ENCODE results near the gene JARID2. TPM values are rescaled to one million over a fixed set of nuclear protein-coding genes. Genes with fewer than 3 reads are reported as not detected.

The JARID2 gene
- total RNA-seq, 1 donor from 2014 or later = 38.9 TPM

GRCh38 chr6:15304337-15305042 is 58.6 kb downstream of the JARID2 start:
- DNase-seq (ENCODE audit: low spot score) = no peak
- TF ChIP-seq EZH2phosphoT487 (IDR thresholded peaks at IDR 0.05) (no peak), CTCF (IDR thresholded peaks at IDR 0.05) (no peak), EZH2 (IDR thresholded peaks at IDR 0.05) (no peak)
- Histone ChIP-seq H3K9me3 (ENCODE audit: low read depth) (no peaks in the 10 kb centered on the region), H3K9ac (no peak overlapping the region), H3F3A (ENCODE audit: low read depth) (peaks cover 24% of the 10 kb centered on the region), H3K4me1 (peaks cover 60% of the 10 kb centered on the region), H3K27ac (no peak overlapping the region), H2AFZ (replicated peaks) (no peak overlapping the region), H4K20me1 (ENCODE audit: low read depth) (peaks cover 97% of the 10 kb centered on the region), H3K4me2 (no peak overlapping the region), H3K79me2 (ENCODE audit: low read depth) (peaks cover 100% of the 10 kb centered on the region), H3K4me3 (no peak overlapping the region), H3K27me3 (no peaks in the 10 kb centered on the region), H3K36me3 (no peaks in the 10 kb centered on the region)
- H3K4me1 Mint-ChIP-seq = peaks cover 72% of the 10 kb centered on the region
- peak overlapping the region; percentile 70 for H3K27ac Mint-ChIP-seq
- H3K36me3 Mint-ChIP-seq = peaks cover 4% of the 10 kb centered on the region
- no peaks in the 10 kb centered on the region for H3K9me3 Mint-ChIP-seq
- H3K4me3 Mint-ChIP-seq = no peak overlapping the region
- no peaks in the 10 kb centered on the region for H3K27me3 Mint-ChIP-seq (ENCODE audit: insufficient read depth, low read depth)

DNA sequence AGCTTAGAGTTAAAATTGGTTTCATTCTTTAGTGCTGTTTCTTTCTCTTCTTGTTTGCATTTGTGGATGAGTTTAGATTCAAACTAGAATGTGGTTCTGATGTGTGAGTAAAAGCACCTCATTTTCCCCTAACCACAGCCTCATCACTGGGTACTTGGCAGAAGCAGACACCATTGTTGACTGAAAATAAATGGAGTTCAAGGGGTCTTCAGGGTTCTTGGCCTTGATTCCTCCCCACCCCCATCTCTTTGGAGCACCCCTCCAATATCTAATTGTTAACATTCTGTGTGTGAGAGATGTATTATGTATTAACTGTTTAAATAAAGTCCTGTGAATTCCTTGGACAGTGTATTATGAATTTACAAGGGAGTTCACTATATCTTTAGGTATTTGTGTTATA is 59.6 kb downstream of the JARID2 start:
- H3K36me3 Mint-ChIP-seq = peaks cover 4% of the 10 kb centered on the region
- no peak overlapping the region for H3K4me2 ChIP-seq
- DNase-seq (ENCODE audit: low spot score) = no peak
- no peak for TF ChIP-seq EZH2 (IDR thresholded peaks at IDR 0.05)
- no peak for TF ChIP-seq CTCF (IDR thresholded peaks at IDR 0.05)
- TF ChIP-seq EZH2phosphoT487 (IDR thresholded peaks at IDR 0.05) = no peak
- no peak overlapping the region for H3K27ac ChIP-seq
- H3K9me3 Mint-ChIP-seq = no peaks in the 10 kb centered on the region
- H3K27me3 Mint-ChIP-seq (ENCODE audit: insufficient read depth, low read depth) = no peaks in the 10 kb centered on the region
- H4K20me1 ChIP-seq (ENCODE audit: low read depth) = peaks cover 97% of the 10 kb centered on the region
- H3K79me2 ChIP-seq (ENCODE audit: low read depth) = peaks cover 100% of the 10 kb centered on the region
- H3K36me3 ChIP-seq = no peaks in the 10 kb centered on the region
- H3F3A ChIP-seq (ENCODE audit: low read depth) = peaks cover 24% of the 10 kb centered on the region
- H2AFZ ChIP-seq (replicated peaks) = no peak overlapping the region
- H3K9ac ChIP-seq = no peak overlapping the region
- H3K4me3 Mint-ChIP-seq = no peak overlapping the region
- H3K27me3 ChIP-seq = no peaks in the 10 kb centered on the region
- H3K9me3 ChIP-seq (ENCODE audit: low read depth) = no peaks in the 10 kb centered on the region
- H3K4me3 ChIP-seq = no peak overlapping the region
- peak overlapping the region; percentile 29 for H3K27ac Mint-ChIP-seq
- peaks cover 72% of the 10 kb centered on the region for H3K4me1 Mint-ChIP-seq
- H3K4me1 ChIP-seq = peaks cover 61% of the 10 kb centered on the region

DNA sequence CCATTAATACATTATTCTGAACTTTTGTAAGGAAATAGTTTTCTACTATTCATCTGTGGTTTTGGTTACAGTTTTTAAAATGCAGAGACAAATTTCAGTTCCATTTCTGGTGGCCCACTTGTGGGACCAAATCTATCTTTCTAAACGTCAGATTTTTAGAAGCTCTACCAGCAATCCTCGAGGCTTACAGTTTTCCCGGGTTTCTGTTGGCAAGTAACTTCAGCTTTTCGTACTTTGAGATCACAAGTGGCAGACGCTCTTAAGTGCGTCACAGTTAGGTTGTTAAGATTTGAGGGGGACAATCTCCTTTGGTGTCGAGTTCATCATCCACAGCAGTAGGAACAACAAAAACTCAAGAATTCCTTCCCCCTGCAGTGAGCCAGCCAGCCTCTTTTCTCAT is 60.0 kb downstream of the JARID2 start:
- H3K27ac Mint-ChIP-seq = peak overlapping the region; percentile 73

More for the DNA sequence above, 60.0 kb downstream of the JARID2 start:
- H3K79me2 ChIP-seq (ENCODE audit: low read depth) = peaks cover 100% of the 10 kb centered on the region
- H3K27ac ChIP-seq = no peak overlapping the region
- peaks cover 96% of the 10 kb centered on the region for H4K20me1 ChIP-seq (ENCODE audit: low read depth)
- H3K9ac ChIP-seq = no peak overlapping the region
- Mint-ChIP-seq H3K4me3 (no peak overlapping the region), H3K27me3 (ENCODE audit: insufficient read depth, low read depth) (no peaks in the 10 kb centered on the region), H3K4me1 (peaks cover 72% of the 10 kb centered on the region), H3K36me3 (peaks cover 4% of the 10 kb centered on the region), H3K9me3 (no peaks in the 10 kb centered on the region)
- no peak overlapping the region for H2AFZ ChIP-seq (replicated peaks)
- TF ChIP-seq EZH2phosphoT487 (IDR thresholded peaks at IDR 0.05) (no peak), EZH2 (IDR thresholded peaks at IDR 0.05) (no peak), CTCF (IDR thresholded peaks at IDR 0.05) (no peak)
- no peaks in the 10 kb centered on the region for H3K27me3 ChIP-seq
- no peaks in the 10 kb centered on the region for H3K36me3 ChIP-seq
- H3F3A ChIP-seq (ENCODE audit: low read depth) = peaks cover 24% of the 10 kb centered on the region
- H3K4me3 ChIP-seq = no peak overlapping the region
- no peak overlapping the region for H3K4me2 ChIP-seq
- H3K9me3 ChIP-seq (ENCODE audit: low read depth) = no peaks in the 10 kb centered on the region
- H3K4me1 ChIP-seq = peaks cover 61% of the 10 kb centered on the region
- no peak for DNase-seq (ENCODE audit: low spot score)
